H1 (cell line): ENCODE results near the gene TRIM46. TPM values are rescaled to one million over a fixed set of nuclear protein-coding genes. Genes with fewer than 3 reads are reported as not detected.

Source experiments
- CTCF ChIA-PET: fragments of 300-600 bp; sonication (Branson Sonifier 250); formaldehyde crosslinking; loops from one replicate; lab custom pipeline; 2021; ENCODE audit not compliant: partially characterized antibody; lab: Charles Lee
- POLR2A ChIA-PET: fragments of 300-600 bp; sonication (Branson Sonifier 250); formaldehyde crosslinking; loops from one replicate; lab custom pipeline; 2021; ENCODE audit warnings: inconsistent platforms; ENCODE audit not compliant: partially characterized antibody; lab: Charles Lee
- DNase-seq, 2 experiments: peaks; one replicate each; pipeline versions ENCODE4 v3.0.0 to v3.0.0-alpha.2; 2010 to 2022; ENCODE audit warnings: low spot score in 2 of 2, low read depth in 1 of 2, mixed read lengths in 1 of 2
- FAIRE-seq: peaks from 2 replicates; lab custom pipeline; 2011; peaks lifted over from hg19 to GRCh38; lab: Jason Lieb, UNC
- H2AFZ ChIP-seq: 2 replicates; pipeline ENCODE4 v1.8.1; 2012; ENCODE audit warnings: low read length, inconsistent platforms
- H2AK5ac ChIP-seq: 2 replicates; pipeline ENCODE4 v1.6.1; 2013; ENCODE audit warnings: low read depth, low read length
- H2BK120ac ChIP-seq: replicated peaks from 2 replicates; pipeline ENCODE3; 2013; ENCODE audit warnings: low read depth, low read length, inconsistent platforms
- H2BK12ac ChIP-seq: 2 replicates; pipeline ENCODE4 v1.6.1; 2013; ENCODE audit warnings: low read depth, low read length
- H2BK15ac ChIP-seq: 2 replicates; pipeline ENCODE4 v1.6.1; 2013; ENCODE audit warnings: low read length
- H2BK20ac ChIP-seq: 2 replicates; pipeline ENCODE4 v1.6.1; 2013; ENCODE audit warnings: low read length
- H2BK5ac ChIP-seq: 2 replicates; pipeline ENCODE4 v1.6.1; 2013; ENCODE audit warnings: low read depth, low read length
- H3K14ac ChIP-seq: 2 replicates; pipeline ENCODE4 v1.6.1; 2013; ENCODE audit warnings: inconsistent platforms; ENCODE audit not compliant: insufficient read length
- H3K18ac ChIP-seq: 2 replicates; pipeline ENCODE4 v1.6.1; 2013; ENCODE audit warnings: low read length; ENCODE audit errors: extremely low read depth
- H3K23ac ChIP-seq: 2 replicates; pipeline ENCODE4 v1.6.1; 2013; ENCODE audit warnings: inconsistent platforms; ENCODE audit not compliant: insufficient read length
- H3K23me2 ChIP-seq: 2 replicates; pipeline ENCODE4 v1.6.1; 2013; ENCODE audit warnings: low read depth, low read length
- H3K27ac ChIP-seq: 2 replicates; pipeline ENCODE4 v1.6.1; 2011; ENCODE audit warnings: low read depth, low read length, inconsistent platforms
- H3K27me3 ChIP-seq, 4 experiments: replicated peaks in 1 of 4; 1 replicate in 1 of 4; 2 replicates in 3 of 4; pipeline versions ENCODE4 v1.6.1 to v1.8.1; 2011 to 2013; ENCODE audit warnings: low read length in 3 of 4, mild to moderate bottlenecking in 3 of 4, inconsistent platforms in 2 of 4, mixed read lengths in 2 of 4, moderate library complexity in 1 of 4; ENCODE audit not compliant: control insufficient read depth in 3 of 4, insufficient read depth in 3 of 4; ENCODE audit errors: extremely low read depth in 1 of 4
- H3K36me3 ChIP-seq, 4 experiments: 2 replicates each; pipeline versions ENCODE4 v1.6.1 to v1.8.1; 2011 to 2013; ENCODE audit warnings: mild to moderate bottlenecking in 4 of 4, low read length in 3 of 4, moderate library complexity in 2 of 4, control low read depth in 1 of 4, inconsistent platforms in 1 of 4; ENCODE audit not compliant: insufficient read depth in 4 of 4, control insufficient read depth in 2 of 4
- H3K4ac ChIP-seq: replicated peaks from 2 replicates; pipeline ENCODE3; 2013; ENCODE audit warnings: low read length, low read depth, mixed read lengths, inconsistent platforms; ENCODE audit not compliant: insufficient read length
- H3K4me1 ChIP-seq, 4 experiments: replicated peaks in 1 of 4; 1 replicate in 1 of 4; 2 replicates in 3 of 4; pipeline versions ENCODE4 v1.6.1 to v1.8.1; 2011 to 2013; ENCODE audit warnings: low read length in 3 of 4, inconsistent platforms in 2 of 4, mixed read lengths in 1 of 4; ENCODE audit not compliant: insufficient read depth in 4 of 4, control insufficient read depth in 3 of 4
- H3K4me2 ChIP-seq, 2 experiments: 2 replicates each; pipeline versions ENCODE4 v1.6.1 to v1.8.1; 2011 to 2013; ENCODE audit warnings: low read depth in 2 of 2, low read length in 2 of 2, control low read depth in 1 of 2, inconsistent platforms in 1 of 2, mild to moderate bottlenecking in 1 of 2; ENCODE audit not compliant: insufficient read depth in 1 of 2
- H3K4me3 ChIP-seq, 4 experiments: fragments of 200-600, 300-600 bp in 1 of 4; sonication (generic), shearing (Covaris generic), sonication (Bioruptor Twin) in 1 of 4; 2 replicates each; pipeline versions ENCODE4 v1.5.1 to v1.8.1; 2011 to 2016; ENCODE audit warnings: low read length in 4 of 4, low read depth in 3 of 4, control low read depth in 2 of 4, inconsistent platforms in 2 of 4, mild to moderate bottlenecking in 2 of 4, mixed read lengths in 1 of 4, moderate library complexity in 1 of 4; ENCODE audit not compliant: insufficient read depth in 2 of 4; ENCODE audit errors: extremely low read depth in 1 of 4
- H3K56ac ChIP-seq: replicated peaks from 2 replicates; pipeline ENCODE3; 2013; ENCODE audit warnings: low read depth, mild to moderate bottlenecking, mixed read lengths, low read length, inconsistent platforms; ENCODE audit not compliant: insufficient read length
- H3K79me1 ChIP-seq: 2 replicates; pipeline ENCODE4 v1.6.1; 2013; ENCODE audit warnings: low read depth, low read length, control low read depth
- H3K79me2 ChIP-seq, 2 experiments: 2 replicates each; pipeline versions ENCODE4 v1.6.1 to v1.8.1; 2012 to 2013; ENCODE audit warnings: low read length in 2 of 2, mild to moderate bottlenecking in 2 of 2, inconsistent platforms in 1 of 2; ENCODE audit not compliant: insufficient read depth in 2 of 2, control insufficient read depth in 1 of 2
- H3K9ac ChIP-seq, 4 experiments: replicated peaks in 1 of 4; 1 replicate in 1 of 4; 2 replicates in 3 of 4; pipeline versions ENCODE4 v1.6.1 to v1.8.1; 2011 to 2013; ENCODE audit warnings: low read depth in 3 of 4, low read length in 3 of 4, control low read depth in 2 of 4, mild to moderate bottlenecking in 2 of 4, moderate library complexity in 2 of 4, inconsistent platforms in 1 of 4; ENCODE audit errors: extremely low read depth in 1 of 4
- H3K9me3 ChIP-seq, 2 experiments: 2 replicates each; pipeline versions ENCODE4 v1.6.1 to v1.8.1; 2012 to 2013; ENCODE audit warnings: mild to moderate bottlenecking in 2 of 2, moderate library complexity in 2 of 2, control low read depth in 1 of 2, inconsistent platforms in 1 of 2, low read depth in 1 of 2, low read length in 1 of 2, mixed read lengths in 1 of 2; ENCODE audit not compliant: insufficient read depth in 2 of 2
- H4K20me1 ChIP-seq, 2 experiments: replicated peaks in 1 of 2; 2 replicates each; pipeline versions ENCODE3 to v1.8.1; 2011 to 2013; ENCODE audit warnings: inconsistent platforms in 2 of 2, low read length in 2 of 2, mild to moderate bottlenecking in 1 of 2; ENCODE audit not compliant: insufficient read depth in 2 of 2, control insufficient read depth in 1 of 2
- H4K5ac ChIP-seq: 2 replicates; pipeline ENCODE4 v1.6.1; 2013; ENCODE audit warnings: low read length, low read depth, mixed read lengths, inconsistent platforms; ENCODE audit not compliant: insufficient read length
- H4K8ac ChIP-seq: 2 replicates; pipeline ENCODE4 v1.8.0; 2013; ENCODE audit warnings: mild to moderate bottlenecking, moderate library complexity, low read length, inconsistent platforms; ENCODE audit not compliant: insufficient read depth; ENCODE audit errors: extremely low read depth
- H4K91ac ChIP-seq: replicated peaks from 2 replicates; pipeline ENCODE3; 2013; ENCODE audit warnings: low read length, mixed read lengths, inconsistent platforms; ENCODE audit not compliant: insufficient read length
- ASH2L ChIP-seq: fragments of 200-600, 300-600 bp; sonication (generic); IDR thresholded peaks from one replicate; pipeline ENCODE4 v1.7.1; 2017; ENCODE audit warnings: low read length
- KDM1A ChIP-seq: fragments of 200-600, 300-600 bp; sonication (generic); IDR thresholded peaks from 2 replicates; pipeline ENCODE4 v1.7.1; 2016; ENCODE audit warnings: mild to moderate bottlenecking, low read length, borderline replicate concordance
- KDM5A ChIP-seq: fragments of 200-600 bp; IDR thresholded peaks from 2 replicates; pipeline ENCODE4 v1.7.1; 2012; ENCODE audit warnings: mild to moderate bottlenecking, low read length, inconsistent platforms, mixed read lengths
- MAX ChIP-seq: IDR thresholded peaks from 2 replicates; pipeline ENCODE4 v1.6.1; 2012; ENCODE audit warnings: inconsistent platforms
- NANOG ChIP-seq: IDR thresholded peaks from 2 replicates; pipeline ENCODE4 v1.6.1; 2011; ENCODE audit warnings: low read length, low read depth, mild to moderate bottlenecking, inconsistent platforms; ENCODE audit not compliant: insufficient read depth, poor library complexity, severe bottlenecking
- PHF8 ChIP-seq: fragments of 200-600 bp; sonication (generic); conservative IDR thresholded peaks from 2 replicates; pipeline ENCODE4 v1.7.1; 2012; ENCODE audit warnings: low read depth, mild to moderate bottlenecking, inconsistent platforms, low read length, moderate library complexity
- POLR2A ChIP-seq, 2 experiments: IDR thresholded peaks; 1 replicate in 1 of 2; 2 replicates in 1 of 2; pipeline ENCODE4 v1.6.1; 2011; ENCODE audit warnings: low read depth in 2 of 2, low read length in 2 of 2, mild to moderate bottlenecking in 2 of 2; ENCODE audit errors: control extremely low read depth in 1 of 2
- POU5F1 ChIP-seq: IDR thresholded peaks from 2 replicates; pipeline ENCODE4 v1.6.1; 2011; ENCODE audit warnings: low read depth, mild to moderate bottlenecking, low read length, moderate library complexity
- RAD21 ChIP-seq, 2 experiments: IDR thresholded peaks in 1 of 2; conservative IDR thresholded peaks in 1 of 2; 2 replicates each; pipeline ENCODE4 v1.6.1; 2011; ENCODE audit warnings: low read depth in 2 of 2, low read length in 2 of 2, improper control_type of control experiment in 1 of 2, inconsistent platforms in 1 of 2, mild to moderate bottlenecking in 1 of 2, moderate library complexity in 1 of 2
- RNF2 ChIP-seq: fragments of 200-900, 300-1000 bp; sonication (generic); IDR thresholded peaks from 2 replicates; pipeline ENCODE4 v1.7.1; 2016; ENCODE audit warnings: borderline replicate concordance, low read depth, mild to moderate bottlenecking, antibody characterized with exemption, low read length; ENCODE audit not compliant: poor library complexity, severe bottlenecking; ENCODE audit errors: missing control alignments
- SAP30 ChIP-seq: fragments of 300-600 bp; sonication (generic); IDR thresholded peaks from 2 replicates; pipeline ENCODE4 v1.7.1; 2012; ENCODE audit warnings: low read length, moderate library complexity, mild to moderate bottlenecking, inconsistent platforms; ENCODE audit not compliant: insufficient read depth, insufficient replicate concordance
- SIRT6 ChIP-seq: IDR thresholded peaks from one replicate; pipeline ENCODE4 v1.7.1; 2012; ENCODE audit warnings: low read length, inconsistent platforms
- WGBS, 2 experiments: shearing (Covaris generic) in 1 of 2; methylation state at CpG; one replicate each; pipeline versions ENCODE4 v1.1.6 to v1.1.7; 2013 to 2015; ENCODE audit warnings: low lambda C conversion rate in 2 of 2, mixed read lengths in 2 of 2, inconsistent platforms in 1 of 2, low coverage in 1 of 2, missing lambda C conversion rate in 1 of 2; ENCODE audit not compliant: insufficient replicate concordance in 2 of 2, insufficient coverage in 1 of 2, insufficient read length in 1 of 2; ENCODE audit errors: extremely low coverage in 1 of 2, missing lambda C conversion rate in 1 of 2; 5-methylcytosine and 5-hydroxymethylcytosine counted together
- polyA plus RNA-seq, 7 experiments: library from polyadenylated mRNA; depleted of rRNA in 3 of 7; stranded (reverse) in 5 of 7; unstranded in 2 of 7; fragments of >200 nt in 5 of 7; fragments of 200-250 nt in 2 of 7; gene quantifications; 1 replicate in 5 of 7; 2 replicates in 1 of 7; 4 replicates in 1 of 7; pipeline versions ENCODE4 v1.2.1 to v1.2.3, GENCODE V29; 2011 to 2013; ENCODE audit warnings: missing spikeins in 2 of 7, mixed read lengths in 2 of 7
- total RNA-seq: library from RNA; stranded (reverse); fragmentation: NEBNext Ultra II Directional; extraction: Animal tissue kit (Norgen Biotek cat#: 25700); gene quantifications from 2 replicates; pipeline ENCODE4 v1.2.1, GENCODE V29; 2021

TRIM46 gene
- total and polyA plus RNA-seq, 2 of the 8 experiments (the other 6 are each of a cell fraction or from before 2014, with no cell fraction given): 15.5 to 21.6 TPM

DNA sequence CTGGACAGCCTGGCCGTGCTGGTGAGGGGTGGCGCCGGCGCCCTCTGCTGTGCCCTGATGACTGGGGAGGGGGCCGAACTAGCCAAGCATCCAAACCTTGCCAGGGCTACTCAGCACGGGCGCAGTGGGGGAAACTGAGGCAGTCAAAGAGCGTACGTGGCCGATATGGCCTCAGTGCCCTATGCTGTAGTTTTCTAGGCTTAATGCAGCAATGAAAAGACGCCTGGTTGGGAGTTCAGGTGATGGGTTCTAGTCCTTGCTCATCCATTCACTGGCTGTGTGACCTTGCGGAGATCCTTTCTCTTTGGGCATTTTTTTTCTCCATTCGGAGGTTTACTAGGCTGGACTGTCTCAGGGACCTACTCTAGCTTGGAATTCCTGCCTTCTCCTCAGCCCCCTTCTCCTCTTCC lies 35.7 kb downstream of the TRIM46 start:
- WGBS, 2 experiments: 2% methylated on average over 13 of the region's 13 CpGs; no CpG with 5 or more reads in 1 of the 2 experiments
- TF ChIP-seq SIRT6 (no peak), RAD21 (IDR thresholded peaks at IDR 0.05 in 1 of 2, conservative IDR thresholded peaks at IDR 0.05 in 1 of 2; ENCODE audit: low read depth in 2 of 2, low read length in 2 of 2) (peak in 1 of 2 experiments; percentile 3; a peak in 1 of 4 replicates), NANOG (no peak), KDM1A (no peak), KDM5A (peak; percentile 95; the same call in 1 of the 2 replicates), MAX (no peak), PHF8 (peak; percentile 79), SAP30 (no peak), ASH2L (peak; percentile 35), POLR2A (IDR thresholded peaks at IDR 0.05; ENCODE audit: control extremely low read depth in 1 of 2, low read depth in 2 of 2, low read length in 2 of 2) (peak in 1 of 2 experiments; percentile 2; a peak in 1 of 3 replicates), POU5F1 (no peak), RNF2 (no peak)

More for the DNA sequence above, 35.7 kb downstream of the TRIM46 start:
- H4K8ac ChIP-seq: peak overlapping the region; percentile 99; the same call in 1 of the 2 replicates
- H3K23me2 ChIP-seq: peaks cover 17% of the 10 kb centered on the region
- DNase-seq: no peak
- H4K5ac ChIP-seq: peak overlapping the region; percentile 7
- no peak overlapping the region for H3K14ac ChIP-seq
- ChIA-PET POLR2A (interaction anchor here (0.7 to 19.4 kb wide), 13 partner anchors 8 to 114 kb away, joined by 3 to 512 read pairs (median 6); partner anchors contain the start of genes KRTCAP2, SCAMP3 and TRIM46), CTCF (interaction anchor here (1.1 to 5.7 kb wide), 7 partner anchors 16 to 124 kb away, joined by 3 to 62 read pairs (median 5); no protein-coding TSS in a partner anchor)
- no peak overlapping the region for H2BK120ac ChIP-seq
- H3K4me1 ChIP-seq: peaks cover 3 to 20% (median 12%) of the 10 kb centered on the region in 4 experiments
- peaks cover 0 to 7% (median 2%) of the 10 kb centered on the region in 4 experiments; a peak in 2 of 8 replicates for H3K36me3 ChIP-seq
- H3K23ac ChIP-seq: no peak overlapping the region
- peaks cover 0 to 4% of the 10 kb centered on the region in 2 experiments for H4K20me1 ChIP-seq
- no peak overlapping the region for H2BK15ac ChIP-seq
- peak overlapping the region; percentile 80 to 94 (median 86) for H3K9ac ChIP-seq
- peak overlapping the region; percentile 86 to 95 (median 94) for H3K4me3 ChIP-seq
- no peak for FAIRE-seq
- H2AFZ ChIP-seq: peak overlapping the region; percentile 59; the same call in 1 of the 2 replicates
- no peak overlapping the region for H3K56ac ChIP-seq
- no peak overlapping the region for H2BK12ac ChIP-seq
- H3K18ac ChIP-seq: peak overlapping the region; percentile 78
- no peak overlapping the region for H2AK5ac ChIP-seq
- no peaks in the 10 kb centered on the region for H3K79me1 ChIP-seq
- peak overlapping the region; percentile 91 to 99 for H3K4me2 ChIP-seq
- H3K9me3 ChIP-seq: no peaks in the 10 kb centered on the region
- H2BK20ac ChIP-seq: no peak overlapping the region
- H3K27me3 ChIP-seq: peaks cover 0 to 3% (median 0%) of the 10 kb centered on the region in 4 experiments; a peak in 2 of 7 replicates
- no peaks in the 10 kb centered on the region for H3K79me2 ChIP-seq
- peak overlapping the region; percentile 29 for H4K91ac ChIP-seq
- H2BK5ac ChIP-seq: peak overlapping the region; percentile 91
- no peak overlapping the region for H3K4ac ChIP-seq
- peak overlapping the region; percentile 85 for H3K27ac ChIP-seq
